HEK293 (cell line): ENCODE measurements around the gene LINC00237.

Source experiments
- GLI2 ChIP-seq: fragments of 450-650 bp; formaldehyde crosslinking; IDR thresholded peaks from 2 replicates; pipeline ENCODE4; 2017; ENCODE audit warnings: missing biosample characterization, missing genetic modification characterization, low read depth, borderline replicate concordance
- GLIS2 ChIP-seq: fragments of 450-650 bp; formaldehyde crosslinking; IDR thresholded peaks from 2 replicates; pipeline ENCODE4 v1.5.1; 2016; ENCODE audit warnings: missing biosample characterization, missing genetic modification characterization
- HOXD13 ChIP-seq: sonication (generic); formaldehyde crosslinking; IDR thresholded peaks from 2 replicates; pipeline ENCODE4 v1.8.0; 2022; ENCODE audit warnings: missing genetic modification reagents, borderline replicate concordance
- KLF16 ChIP-seq: fragments of 450-650 bp; formaldehyde crosslinking; IDR thresholded peaks from 2 replicates; pipeline ENCODE4 v1.5.1; 2017; ENCODE audit warnings: missing biosample characterization, missing genetic modification characterization
- KLF17 ChIP-seq: fragments of 450-650 bp; formaldehyde crosslinking; IDR thresholded peaks from 2 replicates; pipeline ENCODE4 v1.5.1; 2016; ENCODE audit warnings: missing biosample characterization, missing genetic modification characterization
- KLF7 ChIP-seq: fragments of 450-650 bp; formaldehyde crosslinking; IDR thresholded peaks from 2 replicates; pipeline ENCODE4 v1.5.1; 2016; ENCODE audit warnings: missing biosample characterization, missing genetic modification characterization, borderline replicate concordance
- MZF1 ChIP-seq: fragments of 450-650 bp; formaldehyde crosslinking; IDR thresholded peaks from 2 replicates; pipeline ENCODE4 v1.5.1; 2017; ENCODE audit warnings: missing biosample characterization, missing genetic modification characterization, borderline replicate concordance
- PBX3 ChIP-seq: sonication (generic); formaldehyde crosslinking; IDR thresholded peaks from 2 replicates; pipeline ENCODE4 v1.8.1; 2022; ENCODE audit warnings: mild to moderate bottlenecking, moderate library complexity, missing genetic modification reagents
- PRDM1 ChIP-seq: fragments of 450-650 bp; formaldehyde crosslinking; IDR thresholded peaks from 2 replicates; pipeline ENCODE4; 2016; ENCODE audit warnings: missing biosample characterization, missing genetic modification characterization
- PRDM4 ChIP-seq: fragments of 450-650 bp; formaldehyde crosslinking; IDR thresholded peaks from 2 replicates; pipeline ENCODE4 v1.5.1; 2017; ENCODE audit warnings: missing biosample characterization, missing genetic modification characterization
- SP3 ChIP-seq: fragments of 450-650 bp; formaldehyde crosslinking; IDR thresholded peaks from 2 replicates; pipeline ENCODE4 v1.5.1; 2016; ENCODE audit warnings: missing biosample characterization, missing genetic modification characterization
- SP7 ChIP-seq: fragments of 450-650 bp; formaldehyde crosslinking; IDR thresholded peaks from 2 replicates; pipeline ENCODE4 v1.5.1; 2016; ENCODE audit warnings: missing biosample characterization, missing genetic modification characterization
- WT1 ChIP-seq: fragments of 450-650 bp; formaldehyde crosslinking; IDR thresholded peaks from 2 replicates; pipeline ENCODE4 v1.5.1; 2016; ENCODE audit warnings: missing biosample characterization, missing genetic modification characterization
- YY2 ChIP-seq: fragments of 450-650 bp; formaldehyde crosslinking; IDR thresholded peaks from 2 replicates; pipeline ENCODE4 v1.5.1; 2016; ENCODE audit warnings: missing biosample characterization, missing genetic modification characterization
- ZBTB10 ChIP-seq: fragments of 450-650 bp; formaldehyde crosslinking; IDR thresholded peaks from 2 replicates; pipeline ENCODE4 v1.5.1; 2016; ENCODE audit warnings: missing biosample characterization, missing genetic modification characterization
- ZBTB48 ChIP-seq: fragments of 450-650 bp; formaldehyde crosslinking; IDR thresholded peaks from 2 replicates; pipeline ENCODE4 v1.5.1; 2016; ENCODE audit warnings: missing biosample characterization, missing genetic modification characterization
- ZBTB8A ChIP-seq: fragments of 450-650 bp; formaldehyde crosslinking; IDR thresholded peaks from 2 replicates; pipeline ENCODE4 v1.5.1; 2016; ENCODE audit warnings: missing biosample characterization, missing genetic modification characterization
- ZEB2 ChIP-seq: fragments of 450-650 bp; formaldehyde crosslinking; IDR thresholded peaks from 2 replicates; pipeline ENCODE4 v1.5.1; 2016; ENCODE audit warnings: missing biosample characterization, missing genetic modification characterization
- ZFP69B ChIP-seq: fragments of 450-650 bp; formaldehyde crosslinking; IDR thresholded peaks from 2 replicates; pipeline ENCODE4 v1.5.1; 2016; ENCODE audit warnings: missing biosample characterization, missing genetic modification characterization
- ZNF202 ChIP-seq: fragments of 450-650 bp; formaldehyde crosslinking; IDR thresholded peaks from 2 replicates; pipeline ENCODE4 v1.5.1; 2016; ENCODE audit warnings: missing biosample characterization, missing genetic modification characterization, borderline replicate concordance
- ZNF350 ChIP-seq: fragments of 450-650 bp; formaldehyde crosslinking; IDR thresholded peaks from 2 replicates; pipeline ENCODE4 v1.5.0; 2017; ENCODE audit warnings: missing biosample characterization, mild to moderate bottlenecking, missing genetic modification characterization
- ZNF433 ChIP-seq: fragments of 450-650 bp; formaldehyde crosslinking; IDR thresholded peaks from 2 replicates; pipeline ENCODE4 v1.5.1; 2016; ENCODE audit warnings: missing biosample characterization, missing genetic modification characterization, low read depth
- ZNF48 ChIP-seq: fragments of 450-650 bp; formaldehyde crosslinking; IDR thresholded peaks from 2 replicates; pipeline ENCODE4 v1.5.1; 2016; ENCODE audit warnings: missing biosample characterization, missing genetic modification characterization
- ZNF544 ChIP-seq: fragments of 450-650 bp; formaldehyde crosslinking; IDR thresholded peaks from 2 replicates; pipeline ENCODE4 v1.5.0; 2017; ENCODE audit warnings: missing biosample characterization, missing genetic modification characterization
- ZNF555 ChIP-seq: fragments of 450-650 bp; formaldehyde crosslinking; conservative IDR thresholded peaks from 2 replicates; pipeline ENCODE4 v1.5.1; 2017; ENCODE audit warnings: missing biosample characterization, mild to moderate bottlenecking, missing genetic modification characterization, inconsistent platforms
- ZNF558 ChIP-seq: fragments of 450-650 bp; formaldehyde crosslinking; IDR thresholded peaks from 2 replicates; pipeline ENCODE4 v1.5.1; 2016; ENCODE audit warnings: missing biosample characterization, missing genetic modification characterization
- ZNF600 ChIP-seq: fragments of 450-650 bp; formaldehyde crosslinking; IDR thresholded peaks from 2 replicates; pipeline ENCODE4 v1.5.1; 2016; ENCODE audit warnings: missing biosample characterization, missing genetic modification characterization
- ZNF610 ChIP-seq: fragments of 450-650 bp; formaldehyde crosslinking; IDR thresholded peaks from 2 replicates; pipeline ENCODE4 v1.5.1; 2016; ENCODE audit warnings: missing biosample characterization, missing genetic modification characterization, borderline replicate concordance
- ZNF768 ChIP-seq: fragments of 450-650 bp; formaldehyde crosslinking; IDR thresholded peaks from 2 replicates; pipeline ENCODE4 v1.5.1; 2018; ENCODE audit warnings: missing biosample characterization, mild to moderate bottlenecking, missing genetic modification characterization
- ZNF830 ChIP-seq: fragments of 450-650 bp; IDR thresholded peaks from 2 replicates; pipeline ENCODE4 v1.5.0; 2018; ENCODE audit warnings: missing biosample characterization, missing genetic modification characterization, low read depth, mild to moderate bottlenecking, moderate library complexity
- ZNF843 ChIP-seq: fragments of 450-650 bp; formaldehyde crosslinking; IDR thresholded peaks from 2 replicates; pipeline ENCODE4 v1.5.1; 2016; ENCODE audit warnings: missing biosample characterization, missing genetic modification characterization
- ZSCAN5A ChIP-seq: fragments of 450-650 bp; formaldehyde crosslinking; IDR thresholded peaks from 2 replicates; pipeline ENCODE4 v1.5.1; 2016; ENCODE audit warnings: missing biosample characterization, missing genetic modification characterization
- ZXDB ChIP-seq: fragments of 450-650 bp; formaldehyde crosslinking; IDR thresholded peaks from 2 replicates; pipeline ENCODE4 v1.5.1; 2016; ENCODE audit warnings: missing biosample characterization, missing genetic modification characterization

LINC00237 gene

GRCh38 chr20:21089391-21089790 is 16.8 kb downstream of the LINC00237 start (continued):
- TF ChIP-seq ZNF558 (no peak), MZF1 (tag by site-specific recombination) (no peak), ZNF350 (tag by site-specific recombination) (no peak), KLF17 (tag by site-specific recombination) (no peak), HOXD13 (CRISPR knock-in tag) (peak; percentile 89), ZNF555 (tag by site-specific recombination) (no peak), ZNF610 (tag by site-specific recombination) (no peak), KLF16 (tag by site-specific recombination) (no peak), ZEB2 (tag by site-specific recombination) (0 out of 2 replicates have a peak, but pooled peaks have one; percentile 63), ZBTB10 (tag by site-specific recombination) (no peak), ZNF48 (tag by site-specific recombination) (no peak), ZBTB48 (tag by site-specific recombination) (no peak), PRDM4 (no peak), ZNF843 (peak; percentile 27; the same call in 1 of the 2 replicates), ZNF433 (tag by site-specific recombination) (no peak), WT1 (tag by site-specific recombination) (peak; percentile 79), ZNF600 (tag by site-specific recombination) (no peak), PRDM1 (no peak), SP7 (peak; percentile 63), ZNF202 (tag by site-specific recombination) (no peak), KLF7 (tag by site-specific recombination) (no peak), ZNF768 (tag by site-specific recombination) (no peak), PBX3 (CRISPR knock-in tag) (no peak), ZNF544 (tag by site-specific recombination) (no peak), ZSCAN5A (tag by site-specific recombination) (no peak), YY2 (tag by site-specific recombination) (no peak), GLIS2 (tag by site-specific recombination) (no peak), GLI2 (tag by site-specific recombination) (no peak), SP3 (tag by site-specific recombination) (no peak), ZXDB (tag by site-specific recombination) (peak; percentile 37; the same call in 1 of the 2 replicates), ZFP69B (no peak), ZBTB8A (tag by site-specific recombination) (no peak), ZNF830 (no peak)
